ENCODE measurements around the gene CHD1L.

CHD1L gene

GRCh38 chr1:147213271-147213670, 29.2 kb upstream of the CHD1L start:
- no peak overlapping the region for H3K4me3 ChIP-seq (ENCODE audit: low read depth, low read length)
- TF ChIP-seq POLR2A (IDR thresholded peaks at IDR 0.05; ENCODE audit: extremely low read depth, insufficient read length) (no peak), CTCF (IDR thresholded peaks at IDR 0.05; ENCODE audit: low read depth, low read length) (no peak), MYC (IDR thresholded peaks at IDR 0.05; ENCODE audit: low read depth, low read length) (no peak)
- TF ChIP-seq, protein P1, sequence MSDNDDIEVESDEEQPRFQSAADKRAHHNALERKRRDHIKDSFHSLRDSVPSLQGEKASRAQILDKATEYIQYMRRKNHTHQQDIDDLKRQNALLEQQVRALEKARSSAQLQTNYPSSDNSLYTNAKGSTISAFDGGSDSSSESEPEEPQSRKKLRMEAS (IDR thresholded peaks at IDR 0.05; ENCODE audit: low read depth, low read length): no peak

GRCh38 chr1:147214325-147214724, 28.2 kb upstream of the CHD1L start:
- no peak overlapping the region for H3K4me3 ChIP-seq (ENCODE audit: low read depth, low read length)
- TF ChIP-seq MYC (IDR thresholded peaks at IDR 0.05; ENCODE audit: low read depth, low read length): no peak
- TF ChIP-seq CTCF (IDR thresholded peaks at IDR 0.05; ENCODE audit: low read depth, low read length): no peak
- no peak for TF ChIP-seq POLR2A (IDR thresholded peaks at IDR 0.05; ENCODE audit: extremely low read depth, insufficient read length)
- TF ChIP-seq, protein P1 (IDR thresholded peaks at IDR 0.05; ENCODE audit: low read depth, low read length): no peak
- DNase-seq (ENCODE audit: low read depth): no peak

More at GRCh38 chr1:147213271-147213670, 29.2 kb upstream of the CHD1L start:
- DNase-seq (ENCODE audit: low read depth): no peak

DNA sequence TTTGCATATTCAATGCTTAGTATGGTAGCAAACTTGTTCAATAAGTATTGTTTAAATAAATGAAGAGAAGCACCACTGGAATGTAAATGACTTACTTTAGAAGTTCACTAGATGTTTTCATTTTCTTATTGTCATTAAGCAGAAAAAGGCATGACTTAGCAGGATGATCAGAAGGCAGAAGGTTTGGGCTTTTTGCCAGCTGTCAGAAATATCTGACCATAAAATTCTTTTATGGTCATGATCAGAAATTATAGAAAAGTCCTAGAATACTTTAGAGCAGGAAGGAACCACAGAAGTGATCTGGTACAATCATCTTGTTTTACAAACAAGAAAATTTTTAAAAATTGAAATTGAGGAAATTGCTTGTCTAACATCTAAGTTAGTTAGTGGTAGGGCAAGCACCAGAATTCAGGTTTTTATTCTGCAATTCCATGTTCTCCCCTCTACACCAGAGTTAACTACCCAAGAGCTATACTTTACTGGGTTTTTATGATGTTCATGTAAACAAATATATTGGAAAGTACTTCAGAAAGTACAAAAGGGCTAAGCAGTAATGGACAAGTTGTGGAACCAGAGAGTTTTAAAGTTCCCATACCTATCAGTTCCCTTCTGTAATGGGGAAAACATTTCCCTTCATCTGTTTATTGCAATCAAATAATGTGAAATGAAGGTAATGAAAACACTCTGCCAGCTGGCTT, 27.5 kb upstream of the CHD1L start:
- DNase-seq (ENCODE audit: low read depth): no peak
- TF ChIP-seq POLR2A (IDR thresholded peaks at IDR 0.05; ENCODE audit: extremely low read depth, insufficient read length): no peak
- TF ChIP-seq CTCF (IDR thresholded peaks at IDR 0.05; ENCODE audit: low read depth, low read length): no peak
- TF ChIP-seq MYC (IDR thresholded peaks at IDR 0.05; ENCODE audit: low read depth, low read length): no peak
- TF ChIP-seq, protein P1 (IDR thresholded peaks at IDR 0.05; ENCODE audit: low read depth, low read length): no peak
- no peak overlapping the region for H3K4me3 ChIP-seq (ENCODE audit: low read depth, low read length)

DNA sequence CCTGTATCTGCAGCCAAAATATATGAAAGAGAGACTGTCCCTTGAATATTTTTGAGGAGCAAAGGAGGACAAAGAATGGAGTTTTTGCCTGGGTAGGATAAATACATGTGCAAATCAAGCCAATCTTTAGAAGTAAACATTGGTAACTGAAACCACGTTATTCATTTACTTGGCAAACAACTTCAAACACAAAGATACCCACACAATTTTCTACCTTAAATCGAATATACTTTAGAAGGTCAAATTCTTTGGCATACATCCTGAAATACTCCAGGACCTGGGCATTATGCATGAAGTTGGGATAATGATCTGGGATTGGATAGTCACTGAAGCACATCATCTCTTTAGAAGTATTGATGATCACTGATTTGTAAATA, 27.0 kb upstream of the CHD1L start:
- no peak for DNase-seq (ENCODE audit: low read depth)
- no peak overlapping the region for H3K4me3 ChIP-seq (ENCODE audit: low read depth, low read length)
- TF ChIP-seq POLR2A (IDR thresholded peaks at IDR 0.05; ENCODE audit: extremely low read depth, insufficient read length): no peak
- TF ChIP-seq MYC (IDR thresholded peaks at IDR 0.05; ENCODE audit: low read depth, low read length): no peak
- TF ChIP-seq CTCF (IDR thresholded peaks at IDR 0.05; ENCODE audit: low read depth, low read length): no peak
- TF ChIP-seq, protein P1 (IDR thresholded peaks at IDR 0.05; ENCODE audit: low read depth, low read length): no peak

DNA sequence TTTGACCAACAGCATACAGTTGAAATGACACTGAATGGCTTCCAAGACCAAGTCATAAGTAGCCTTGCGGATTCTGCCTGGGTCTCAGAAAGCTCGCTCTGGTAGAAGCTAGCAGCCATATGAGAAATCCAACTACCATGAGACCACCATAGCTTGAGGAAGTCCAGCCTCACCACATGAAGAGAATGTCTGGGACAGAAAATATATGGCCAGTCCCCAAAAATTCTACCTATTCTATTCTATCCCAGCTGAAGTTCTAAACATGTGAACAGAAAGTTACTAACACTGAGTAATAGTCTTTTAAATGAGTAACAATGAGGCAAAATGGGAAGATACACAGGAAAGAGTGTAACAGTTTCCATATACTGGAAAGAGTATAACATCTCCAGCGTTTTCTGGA, 26.4 kb upstream of the CHD1L start:
- H3K4me3 ChIP-seq (ENCODE audit: low read depth, low read length): no peak overlapping the region
- no peak for TF ChIP-seq POLR2A (IDR thresholded peaks at IDR 0.05; ENCODE audit: extremely low read depth, insufficient read length)
- TF ChIP-seq CTCF (IDR thresholded peaks at IDR 0.05; ENCODE audit: low read depth, low read length): no peak
- TF ChIP-seq, protein P1 (IDR thresholded peaks at IDR 0.05; ENCODE audit: low read depth, low read length): no peak
- no peak for TF ChIP-seq MYC (IDR thresholded peaks at IDR 0.05; ENCODE audit: low read depth, low read length)
- DNase-seq (ENCODE audit: low read depth): no peak

Measured in NB4 (cell line).